ENCODE data around the gene FAM107B.

- no peak for TF ChIP-seq CTCF (IDR thresholded peaks at IDR 0.05; ENCODE audit: low read depth, low read length, missing input control)
- no peak for TF ChIP-seq ATF3 (IDR thresholded peaks at IDR 0.05)
- TF ChIP-seq TAF1 (conservative IDR thresholded peaks at IDR 0.05) = no peak
- no peak for TF ChIP-seq GABPA (IDR thresholded peaks at IDR 0.05 in 1 of 2, conservative IDR thresholded peaks at IDR 0.05 in 1 of 2)
- TF ChIP-seq SP1 (IDR thresholded peaks at IDR 0.05) = no peak
Observed at GRCh38 chr10:14507176-14507575, 267.5 kb downstream of the FAM107B start.
